IPS-18a (cell line): ENCODE results near the gene MYO5C.

ENCODE experiments used
- H3K27ac ChIP-seq: one replicate; pipeline ENCODE4 v1.5.1; 2013; ENCODE audit warnings: low read length
- H3K27me3 ChIP-seq: one replicate; pipeline ENCODE4 v1.6.1; 2013; ENCODE audit warnings: mild to moderate bottlenecking, low read length; ENCODE audit not compliant: control insufficient read depth, insufficient read depth
- H3K36me3 ChIP-seq: one replicate; pipeline ENCODE4 v1.6.1; 2013; ENCODE audit warnings: low read depth, low read length; ENCODE audit not compliant: control insufficient read depth
- H3K4me1 ChIP-seq: one replicate; pipeline ENCODE4 v1.6.1; 2013; ENCODE audit warnings: low read depth, low read length; ENCODE audit not compliant: control insufficient read depth
- H3K4me3 ChIP-seq: one replicate; pipeline ENCODE4 v1.5.1; 2013; ENCODE audit warnings: low read length
- H3K9ac ChIP-seq: one replicate; pipeline ENCODE4 v1.6.1; 2013; ENCODE audit warnings: mild to moderate bottlenecking, low read length, moderate library complexity
- H3K9me3 ChIP-seq: one replicate; pipeline ENCODE4 v1.6.1; 2013; ENCODE audit warnings: low read depth, low read length; ENCODE audit not compliant: control insufficient read depth

The MYO5C gene

DNA sequence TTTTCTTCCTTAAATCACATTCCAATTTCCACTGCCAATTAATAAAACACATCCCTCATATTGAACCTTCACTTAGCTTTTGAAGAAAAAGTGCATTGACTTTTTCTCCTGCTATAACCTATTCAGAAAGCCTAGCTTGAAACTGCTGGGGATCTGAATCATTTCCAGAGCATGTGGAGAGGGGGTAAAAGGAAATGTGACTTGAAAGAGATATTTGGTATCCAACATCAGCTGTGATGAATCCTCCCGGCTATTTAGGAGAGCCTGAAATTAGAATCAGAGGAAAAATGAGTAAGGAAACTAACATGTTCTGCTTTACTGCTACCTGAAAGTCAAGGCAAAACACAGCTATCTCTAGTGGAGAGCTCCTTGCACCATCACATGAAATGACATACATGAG lies 101.8 kb downstream of the MYO5C start:
- Histone ChIP-seq H3K4me1 (no peaks in the 10 kb centered on the region), H3K27me3 (no peaks in the 10 kb centered on the region), H3K4me3 (no peak overlapping the region), H3K27ac (no peak overlapping the region), H3K9ac (no peak overlapping the region), H3K9me3 (no peaks in the 10 kb centered on the region), H3K36me3 (peaks cover 5% of the 10 kb centered on the region)

DNA sequence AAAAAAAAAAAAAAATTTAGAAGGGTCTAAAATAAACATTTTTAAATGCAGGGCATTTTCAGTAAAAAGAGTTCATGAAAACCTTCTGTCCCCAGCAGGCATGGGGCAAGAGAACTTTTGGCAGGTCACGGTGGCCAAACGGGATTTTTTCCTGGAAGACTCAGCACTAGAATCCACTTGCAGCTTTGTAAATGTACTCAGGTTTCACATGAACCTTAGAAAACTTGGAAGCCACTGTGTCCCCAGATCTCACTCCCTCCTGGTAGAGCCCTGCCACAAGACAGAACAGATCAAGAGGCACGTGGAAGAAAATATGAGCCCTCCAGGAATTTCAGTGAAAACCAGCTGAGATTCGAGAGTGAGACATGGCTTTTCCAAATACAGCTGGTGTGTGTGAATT lies 102.3 kb downstream of the MYO5C start:
- H3K27ac ChIP-seq, result no peak overlapping the region
- H3K9ac ChIP-seq, result no peak overlapping the region
- H3K36me3 ChIP-seq, result peaks cover 5% of the 10 kb centered on the region
- no peaks in the 10 kb centered on the region for H3K4me1 ChIP-seq
- H3K9me3 ChIP-seq, result no peaks in the 10 kb centered on the region
- no peaks in the 10 kb centered on the region for H3K27me3 ChIP-seq
- no peak overlapping the region for H3K4me3 ChIP-seq

DNA sequence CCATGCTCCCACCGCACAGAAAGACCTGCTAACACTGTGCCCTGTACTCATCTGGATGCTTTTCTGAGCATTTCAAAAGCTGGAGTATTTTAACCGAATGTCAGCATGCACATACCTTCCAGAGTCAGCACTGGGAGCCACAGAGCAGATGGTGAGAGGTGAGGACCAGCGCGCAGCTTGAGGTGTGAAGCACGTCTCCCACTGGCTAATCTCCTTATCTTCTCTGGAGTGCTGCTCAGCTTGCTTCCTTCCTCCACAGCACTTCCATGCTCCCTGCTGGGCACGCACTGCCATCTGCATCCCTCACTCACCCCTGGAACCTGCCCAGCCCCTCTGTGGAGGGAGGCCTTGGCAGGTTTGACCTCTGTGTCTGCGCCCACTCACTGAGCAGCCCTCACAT lies 104.4 kb downstream of the MYO5C start, which contains the start of gene GNB5:
GNB5 (minus strand) TSS at position 186 of the 400 bp plus-strand sequence. CDS start 6,716 bp downstream, outside the sequence.
- Histone ChIP-seq H3K9ac (no peak within 1 kb of the TSS), H3K36me3 (peaks cover 2% of the 10 kb centered on the region)

DNA sequence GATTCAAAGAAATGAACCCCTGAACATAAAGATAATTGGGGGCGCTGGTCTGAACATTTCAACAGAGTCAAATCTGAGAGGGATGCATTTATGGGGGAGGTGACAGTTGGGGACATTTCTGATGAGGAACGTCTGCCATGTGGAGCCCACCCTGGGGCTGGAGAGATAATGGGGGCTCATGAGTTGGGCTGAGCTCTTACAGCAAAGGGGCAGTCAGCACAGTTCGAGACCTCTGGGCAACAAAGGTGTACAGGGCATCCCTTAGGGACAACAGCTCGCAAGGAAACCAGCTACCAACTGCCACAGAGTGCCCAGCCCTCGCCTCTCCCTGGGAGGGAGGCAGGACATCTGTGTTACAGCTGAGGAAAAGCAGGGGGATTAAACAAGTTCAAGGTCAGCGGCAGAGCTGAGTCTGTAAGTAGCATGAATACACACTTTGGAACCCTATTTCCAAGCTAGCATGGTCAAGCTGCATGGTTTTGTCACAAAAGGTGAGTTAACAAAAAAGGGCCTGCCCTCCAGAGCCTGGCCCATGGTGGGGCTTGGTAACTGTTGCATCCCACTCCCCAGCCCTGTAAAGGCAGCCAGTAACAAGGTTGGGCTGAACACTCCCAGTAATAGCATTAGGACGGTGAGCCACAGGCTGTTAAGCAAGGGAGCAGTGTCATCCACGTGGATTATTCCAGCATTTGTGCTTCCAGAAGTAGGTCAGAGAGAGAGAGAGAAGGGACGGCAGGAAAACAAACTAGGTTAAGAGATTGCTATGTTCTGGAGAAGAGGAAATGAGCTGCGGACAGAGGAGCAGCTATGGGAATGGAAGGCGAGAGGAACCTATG lies 108.7 kb downstream of the MYO5C start:
- H3K27me3 ChIP-seq, result peaks cover 4% of the 10 kb centered on the region
- H3K4me3 ChIP-seq, result no peak overlapping the region
- no peak overlapping the region for H3K9ac ChIP-seq
- H3K9me3 ChIP-seq, result no peaks in the 10 kb centered on the region
- no peaks in the 10 kb centered on the region for H3K36me3 ChIP-seq
- no peaks in the 10 kb centered on the region for H3K4me1 ChIP-seq
- H3K27ac ChIP-seq, result no peak overlapping the region

More for the DNA sequence above, 104.4 kb downstream of the MYO5C start, which contains the start of gene GNB5:
- no peaks in the 10 kb centered on the region for H3K9me3 ChIP-seq
- H3K4me3 ChIP-seq, result no peak within 1 kb of the TSS
- no peaks in the 10 kb centered on the region for H3K27me3 ChIP-seq
- H3K27ac ChIP-seq, result no peak within 1 kb of the TSS
- H3K4me1 ChIP-seq, result no peaks in the 10 kb centered on the region

DNA sequence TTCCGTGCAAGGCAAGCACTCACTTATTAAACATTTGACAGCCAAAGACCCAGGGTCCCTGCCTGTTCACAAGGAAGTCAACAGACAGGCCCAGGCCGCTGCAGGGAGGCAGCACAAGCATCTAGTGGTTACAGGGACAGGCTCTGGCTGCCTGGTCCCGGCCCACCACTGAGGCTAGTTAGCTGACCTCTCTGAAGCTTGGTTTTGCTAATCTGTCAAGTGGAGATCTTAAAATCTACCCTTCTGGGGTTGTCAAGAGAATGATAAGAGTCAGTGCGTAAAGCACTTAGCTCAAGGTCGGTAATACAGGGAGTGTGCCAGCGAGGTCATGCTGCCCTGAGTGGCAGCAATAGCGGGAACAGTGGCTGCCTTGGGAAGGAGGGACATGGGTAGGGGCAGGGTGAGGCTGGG lies 110.4 kb downstream of the MYO5C start:
- no peak overlapping the region for H3K9ac ChIP-seq
- no peaks in the 10 kb centered on the region for H3K36me3 ChIP-seq
- no peak overlapping the region for H3K27ac ChIP-seq
- no peaks in the 10 kb centered on the region for H3K9me3 ChIP-seq
- no peak overlapping the region for H3K4me3 ChIP-seq
- peaks cover 4% of the 10 kb centered on the region for H3K4me1 ChIP-seq
- peaks cover 19% of the 10 kb centered on the region for H3K27me3 ChIP-seq

DNA sequence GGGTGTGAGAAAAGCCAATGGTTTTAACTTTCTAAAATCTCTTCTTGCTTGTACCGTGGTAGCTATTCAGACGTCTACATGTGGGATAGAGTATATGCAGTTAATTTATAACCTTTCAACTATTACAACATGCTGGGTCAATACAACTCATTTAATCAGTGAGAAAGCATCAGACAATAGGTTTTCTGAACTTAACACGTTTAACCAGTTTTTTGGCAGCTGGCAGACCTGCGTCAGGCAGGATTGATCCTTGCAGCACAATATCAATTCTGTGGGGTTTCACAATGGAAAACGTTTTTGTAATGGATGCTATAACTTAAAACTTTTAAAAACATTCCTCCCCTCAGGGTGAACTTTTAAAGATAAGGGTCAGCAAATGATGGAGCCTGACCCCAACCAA lies 110.9 kb downstream of the MYO5C start:
- Histone ChIP-seq H3K27me3 (peaks cover 20% of the 10 kb centered on the region), H3K36me3 (no peaks in the 10 kb centered on the region), H3K4me1 (peaks cover 4% of the 10 kb centered on the region), H3K4me3 (no peak overlapping the region), H3K9ac (no peak overlapping the region), H3K9me3 (no peaks in the 10 kb centered on the region), H3K27ac (no peak overlapping the region)

DNA sequence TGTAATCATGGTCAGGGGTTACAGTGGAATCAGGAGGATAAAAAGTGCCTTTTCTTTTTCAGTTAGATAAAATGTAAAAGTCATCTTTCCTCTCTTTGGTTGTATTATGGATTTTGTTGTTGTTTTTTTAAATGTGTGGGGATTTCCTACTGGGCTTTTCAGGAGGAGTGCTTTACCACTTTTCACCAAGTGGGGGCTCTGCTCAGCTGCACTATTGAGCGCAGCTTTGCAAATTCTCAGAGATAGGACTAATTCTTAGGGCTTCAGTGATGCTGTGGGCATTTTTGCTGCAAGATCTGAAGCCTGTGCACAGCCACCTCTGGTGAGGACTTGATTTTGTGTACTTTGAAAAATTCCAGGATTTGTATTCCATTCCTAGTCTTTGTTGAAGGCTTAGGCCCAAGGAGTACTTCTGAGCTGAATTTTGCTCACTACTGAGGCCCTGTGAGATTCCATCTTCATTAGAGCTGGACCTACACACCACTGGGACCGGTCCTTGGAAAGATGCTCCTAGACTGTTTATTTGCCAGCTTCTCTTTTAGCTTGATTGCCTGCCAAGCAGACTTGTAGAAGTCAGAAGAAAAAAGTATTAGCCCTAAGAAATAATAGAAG lies 111.9 kb downstream of the MYO5C start:
- Histone ChIP-seq H3K9ac (no peak overlapping the region), H3K4me1 (peaks cover 6% of the 10 kb centered on the region), H3K4me3 (no peak overlapping the region), H3K36me3 (no peaks in the 10 kb centered on the region), H3K27ac (no peak overlapping the region), H3K9me3 (no peaks in the 10 kb centered on the region), H3K27me3 (peaks cover 20% of the 10 kb centered on the region)

DNA sequence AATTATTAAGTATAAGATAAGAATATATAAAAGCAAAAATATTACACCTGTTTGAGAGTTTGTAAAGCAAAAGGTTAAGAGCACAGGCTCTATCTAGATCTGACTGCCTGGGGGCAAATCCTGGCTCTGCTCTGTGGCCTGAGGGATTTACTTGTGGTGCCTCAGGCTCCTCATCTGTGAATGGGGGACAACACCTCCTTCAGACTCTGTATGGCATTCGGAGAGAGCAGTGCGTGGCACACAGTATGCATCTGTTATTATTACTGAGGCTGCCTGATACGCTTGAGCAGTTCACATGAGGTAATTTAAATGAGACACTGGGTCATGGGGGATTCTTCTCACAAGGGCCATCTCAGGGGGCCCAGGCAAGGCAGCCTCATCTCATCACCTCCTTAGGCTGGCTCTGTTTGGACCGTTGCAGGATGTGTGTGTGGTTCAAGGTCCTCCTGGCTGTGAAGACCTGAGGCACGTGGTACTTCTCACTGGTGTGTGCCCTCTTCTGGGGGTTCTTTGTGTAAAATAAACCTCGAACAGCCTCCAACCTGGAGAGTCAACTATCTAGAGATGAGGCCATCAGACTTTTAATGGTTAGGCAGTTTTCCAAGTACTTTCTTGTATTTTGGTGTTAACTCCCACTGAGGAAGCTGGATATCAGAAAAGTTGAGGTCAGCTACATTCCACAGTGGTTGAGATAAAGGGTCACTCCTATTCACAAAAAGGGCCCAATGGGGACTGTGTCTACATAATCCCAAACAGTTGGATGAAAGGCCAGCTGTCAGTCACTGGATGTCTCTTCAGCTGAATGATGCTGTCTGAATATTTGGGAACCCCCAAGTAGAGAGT lies 113.4 kb downstream of the MYO5C start:
- Histone ChIP-seq H3K27ac (no peak overlapping the region), H3K27me3 (peaks cover 20% of the 10 kb centered on the region), H3K9ac (no peak overlapping the region), H3K4me1 (peaks cover 13% of the 10 kb centered on the region), H3K36me3 (no peaks in the 10 kb centered on the region), H3K4me3 (no peak overlapping the region), H3K9me3 (no peaks in the 10 kb centered on the region)

DNA sequence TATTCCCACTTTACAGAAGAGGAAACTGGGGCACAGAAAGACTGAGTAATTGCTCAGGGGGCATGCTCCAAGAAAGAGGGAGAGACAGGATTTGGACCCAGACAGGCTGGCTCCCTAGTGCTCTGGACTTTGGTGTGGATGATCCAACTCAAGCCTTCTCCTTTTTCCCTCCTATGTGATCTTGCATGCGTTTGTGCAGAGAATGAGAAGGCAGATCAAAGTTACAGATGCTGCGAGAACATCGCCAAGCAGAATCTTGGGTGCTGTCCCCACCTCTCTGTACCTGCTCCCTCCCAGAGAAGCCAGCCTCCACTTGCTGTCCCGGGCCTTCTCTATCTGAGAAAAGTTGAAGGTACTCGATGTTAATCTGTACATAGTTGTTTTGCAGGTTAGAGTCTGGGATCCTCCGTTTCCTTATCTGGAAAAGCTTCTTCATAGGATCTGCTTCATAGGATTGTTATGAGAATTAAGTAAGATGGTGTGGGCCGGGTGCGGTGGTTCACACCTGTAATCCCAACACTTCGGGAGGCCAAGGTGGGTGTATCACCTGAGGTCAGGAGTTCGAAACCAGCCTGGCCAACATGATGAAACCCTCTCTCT lies 114.7 kb downstream of the MYO5C start:
- Histone ChIP-seq H3K27ac (no peak overlapping the region), H3K27me3 (peaks cover 20% of the 10 kb centered on the region), H3K36me3 (no peaks in the 10 kb centered on the region), H3K9ac (peak overlapping the region; percentile 48), H3K9me3 (no peaks in the 10 kb centered on the region), H3K4me3 (peak overlapping the region; percentile 84), H3K4me1 (peaks cover 13% of the 10 kb centered on the region)

DNA sequence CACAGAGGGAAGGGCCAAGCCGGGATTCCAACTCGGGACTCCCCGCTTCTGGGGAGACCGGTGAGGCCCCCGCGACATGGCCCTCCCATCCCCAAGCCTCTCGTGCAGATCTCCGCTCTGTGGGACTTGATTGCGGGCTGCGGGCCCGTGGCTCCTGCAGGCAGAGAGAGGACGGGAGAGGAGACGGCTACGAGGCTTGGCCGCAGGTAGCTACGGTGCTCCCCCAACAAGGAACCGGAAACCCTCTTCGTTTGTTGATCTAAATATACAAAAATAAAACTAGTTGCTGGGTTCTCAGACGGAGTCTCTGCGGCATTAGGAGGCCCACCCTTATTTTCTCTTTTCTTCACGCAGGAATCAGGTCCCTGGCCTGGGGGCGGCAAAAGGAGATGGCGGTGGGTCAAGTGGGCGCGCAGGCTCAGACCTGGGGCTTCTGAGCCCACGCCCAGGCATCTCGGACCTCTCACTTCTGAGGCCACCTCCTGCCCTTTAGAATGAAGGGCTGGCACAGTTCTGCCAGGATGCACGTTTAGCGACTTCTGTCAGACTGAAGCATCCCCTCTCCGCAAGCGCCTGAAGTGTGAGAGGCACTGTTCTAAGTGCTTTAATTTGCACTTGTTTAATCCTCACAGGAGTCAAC lies 115.3 kb downstream of the MYO5C start:
- Histone ChIP-seq H3K27ac (no peak overlapping the region), H3K9me3 (no peaks in the 10 kb centered on the region), H3K36me3 (no peaks in the 10 kb centered on the region), H3K9ac (peak overlapping the region; percentile 48), H3K4me1 (peaks cover 13% of the 10 kb centered on the region), H3K27me3 (peaks cover 20% of the 10 kb centered on the region), H3K4me3 (peak overlapping the region; percentile 84)
